Spinal cord (tissue), 10 donors: ENCODE measurements around the gene MYBBP1A. TPM values are rescaled to one million over a fixed set of nuclear protein-coding genes. Genes with fewer than 3 reads are reported as not detected.

Experiments
- DNase-seq, 6 donors: peaks; one replicate each; pipeline versions ENCODE4 v3.0.0 to v3.0.0-alpha.2; 2013 to 2015; ENCODE audit warnings: low spot score in 6 of 6, low read depth in 4 of 6
- H3K27ac ChIP-seq: one replicate; pipeline ENCODE4 v1.5.1; 2013; ENCODE audit warnings: low read depth, low read length, control low read depth
- H3K27me3 ChIP-seq: one replicate; pipeline ENCODE4 v1.6.1; 2013; ENCODE audit warnings: low read length; ENCODE audit not compliant: control insufficient read depth, insufficient read depth
- H3K36me3 ChIP-seq: one replicate; pipeline ENCODE4 v1.6.1; 2013; ENCODE audit warnings: low read length; ENCODE audit not compliant: control insufficient read depth, insufficient read depth
- H3K4me1 ChIP-seq: one replicate; pipeline ENCODE4 v1.6.1; 2013; ENCODE audit warnings: low read length; ENCODE audit not compliant: control insufficient read depth, insufficient read depth
- H3K4me3 ChIP-seq: one replicate; pipeline ENCODE4 v1.5.1; 2013; ENCODE audit warnings: low read depth, low read length, control low read depth
- H3K9me3 ChIP-seq: one replicate; pipeline ENCODE4 v1.6.1; 2013; ENCODE audit warnings: low read length; ENCODE audit not compliant: control insufficient read depth, insufficient read depth
- WGBS: methylation state at CpG from one replicate; pipeline ENCODE4 v1.1.5; 2013; ENCODE audit warnings: missing lambda C conversion rate; ENCODE audit not compliant: insufficient coverage; 5-methylcytosine and 5-hydroxymethylcytosine counted together
- polyA plus RNA-seq, 2 donors: library from polyadenylated mRNA; unstranded; fragments of 120-200 nt; gene quantifications; one replicate each; pipeline ENCODE4 v1.2.1, GENCODE V29; 2013; ENCODE audit not compliant: insufficient read length in 2 of 2
- total RNA-seq, 2 donors: library from RNA; depleted of rRNA in 1 of 2; stranded (reverse); fragments of 120-200 nt in 1 of 2; fragments of >200 nt in 1 of 2; gene quantifications; one replicate each; pipeline versions ENCODE4 v1.2.3 to v1.2.4, GENCODE V29; 2013 to 2014
- donor health status: healthy.

The MYBBP1A gene
- total and polyA plus RNA-seq, 4 donors = 19.5 to 38.9 (median 33.7) TPM

GRCh38 chr17:4544951-4545216 is 10.3 kb downstream of the MYBBP1A start:
- WGBS = 89% methylated on average over 14 of the region's 18 CpGs
- H3K4me1 ChIP-seq = peaks cover 16% of the 10 kb centered on the region
- H3K27me3 ChIP-seq = no peaks in the 10 kb centered on the region
- peaks cover 100% of the 10 kb centered on the region for H3K36me3 ChIP-seq
- no peaks in the 10 kb centered on the region for H3K9me3 ChIP-seq
- no peak for DNase-seq
- H3K27ac ChIP-seq = no peak overlapping the region
- no peak overlapping the region for H3K4me3 ChIP-seq

GRCh38 chr17:4544135-4544950 is 10.8 kb downstream of the MYBBP1A start:
- H3K9me3 ChIP-seq = no peaks in the 10 kb centered on the region
- DNase-seq = no peak
- peaks cover 100% of the 10 kb centered on the region for H3K36me3 ChIP-seq
- WGBS = 92% methylated on average over 36 of the region's 37 CpGs
- H3K27me3 ChIP-seq = no peaks in the 10 kb centered on the region
- no peak overlapping the region for H3K4me3 ChIP-seq
- peaks cover 21% of the 10 kb centered on the region for H3K4me1 ChIP-seq
- H3K27ac ChIP-seq = no peak overlapping the region

- Histone ChIP-seq H3K4me3 (no peak overlapping the region), H3K27ac (no peak overlapping the region)
- 78% methylated on average over 15 of the region's 19 CpGs for WGBS
Observed at GRCh38 chr17:4543557-4544026, 11.6 kb downstream of the MYBBP1A start.

GRCh38 chr17:4542726-4543191 is 12.4 kb downstream of the MYBBP1A start:
- H3K4me3 ChIP-seq = no peak overlapping the region
- DNase-seq = no peak
- no peaks in the 10 kb centered on the region for H3K27me3 ChIP-seq
- 97% methylated on average over 14 of the region's 19 CpGs for whole genome bisulfite sequencing
- no peaks in the 10 kb centered on the region for H3K9me3 ChIP-seq
- no peak overlapping the region for H3K27ac ChIP-seq
- H3K36me3 ChIP-seq = peaks cover 100% of the 10 kb centered on the region
- H3K4me1 ChIP-seq = peaks cover 37% of the 10 kb centered on the region

More at GRCh38 chr17:4543557-4544026, 11.6 kb downstream of the MYBBP1A start:
- Histone ChIP-seq H3K9me3 (no peaks in the 10 kb centered on the region), H3K36me3 (peaks cover 100% of the 10 kb centered on the region), H3K27me3 (no peaks in the 10 kb centered on the region), H3K4me1 (peaks cover 28% of the 10 kb centered on the region)
- no peak for DNase-seq

GRCh38 chr17:4542003-4542725 is 13.0 kb downstream of the MYBBP1A start:
- Histone ChIP-seq H3K36me3 (peaks cover 100% of the 10 kb centered on the region), H3K4me3 (no peak overlapping the region), H3K4me1 (peaks cover 43% of the 10 kb centered on the region), H3K9me3 (no peaks in the 10 kb centered on the region), H3K27ac (no peak overlapping the region), H3K27me3 (no peaks in the 10 kb centered on the region)
- DNase-seq = no peak
- 95% methylated on average over 14 of the region's 14 CpGs for WGBS

- H3K4me1 ChIP-seq = peaks cover 50% of the 10 kb centered on the region
- no peak overlapping the region for H3K27ac ChIP-seq
- H3K36me3 ChIP-seq = peaks cover 100% of the 10 kb centered on the region
- H3K9me3 ChIP-seq = no peaks in the 10 kb centered on the region
- no peaks in the 10 kb centered on the region for H3K27me3 ChIP-seq
- 84% methylated on average over 21 of the region's 29 CpGs for WGBS
- no peak overlapping the region for H3K4me3 ChIP-seq
- no peak for DNase-seq
Observed at GRCh38 chr17:4541328-4542002, 13.7 kb downstream of the MYBBP1A start.

GRCh38 chr17:4540687-4541327 is 14.4 kb downstream of the MYBBP1A start:
- WGBS = 85% methylated on average over 15 of the region's 15 CpGs
- H3K27ac ChIP-seq = no peak overlapping the region
- DNase-seq = no peak
- no peaks in the 10 kb centered on the region for H3K9me3 ChIP-seq
- H3K4me1 ChIP-seq = peaks cover 56% of the 10 kb centered on the region
- H3K27me3 ChIP-seq = no peaks in the 10 kb centered on the region
- no peak overlapping the region for H3K4me3 ChIP-seq
- peaks cover 100% of the 10 kb centered on the region for H3K36me3 ChIP-seq

GRCh38 chr17:4540224-4540651 is 14.9 kb downstream of the MYBBP1A start:
- DNase-seq = no peak
- Histone ChIP-seq H3K4me3 (no peak overlapping the region), H3K36me3 (peaks cover 99% of the 10 kb centered on the region), H3K27me3 (no peaks in the 10 kb centered on the region), H3K9me3 (no peaks in the 10 kb centered on the region), H3K27ac (no peak overlapping the region), H3K4me1 (peaks cover 62% of the 10 kb centered on the region)
- 79% methylated on average over 13 of the region's 14 CpGs for WGBS

- DNase-seq = no peak
- Histone ChIP-seq H3K36me3 (peaks cover 99% of the 10 kb centered on the region), H3K9me3 (no peaks in the 10 kb centered on the region), H3K4me1 (peaks cover 67% of the 10 kb centered on the region), H3K4me3 (no peak overlapping the region), H3K27ac (no peak overlapping the region), H3K27me3 (no peaks in the 10 kb centered on the region)
- WGBS = 94% methylated on average over 26 of the region's 26 CpGs
Observed at GRCh38 chr17:4539576-4540223, 15.5 kb downstream of the MYBBP1A start.
